Right renal cortex interstitium (tissue), 3 donors: Measurements from ENCODE around the gene THSD4. TPM values are rescaled to one million over a fixed set of nuclear protein-coding genes. Genes with fewer than 3 reads are reported as not detected.

Source experiments
- DNase-seq, 3 donors: peaks; one replicate each; pipeline ENCODE4 v3.0.0-alpha.2; 2013; ENCODE audit warnings: low read depth in 3 of 3, low spot score in 2 of 3
- polyA plus RNA-seq, 3 donors: library from polyadenylated mRNA; unstranded; fragments of 120-200 nt; gene quantifications; one replicate each; pipeline ENCODE4 v1.2.1, GENCODE V29; 2013; ENCODE audit not compliant: insufficient read length in 3 of 3

The THSD4 gene
- polyA plus RNA-seq, 3 donors: 31.9 to 39.4 (median 33.2) TPM

DNA sequence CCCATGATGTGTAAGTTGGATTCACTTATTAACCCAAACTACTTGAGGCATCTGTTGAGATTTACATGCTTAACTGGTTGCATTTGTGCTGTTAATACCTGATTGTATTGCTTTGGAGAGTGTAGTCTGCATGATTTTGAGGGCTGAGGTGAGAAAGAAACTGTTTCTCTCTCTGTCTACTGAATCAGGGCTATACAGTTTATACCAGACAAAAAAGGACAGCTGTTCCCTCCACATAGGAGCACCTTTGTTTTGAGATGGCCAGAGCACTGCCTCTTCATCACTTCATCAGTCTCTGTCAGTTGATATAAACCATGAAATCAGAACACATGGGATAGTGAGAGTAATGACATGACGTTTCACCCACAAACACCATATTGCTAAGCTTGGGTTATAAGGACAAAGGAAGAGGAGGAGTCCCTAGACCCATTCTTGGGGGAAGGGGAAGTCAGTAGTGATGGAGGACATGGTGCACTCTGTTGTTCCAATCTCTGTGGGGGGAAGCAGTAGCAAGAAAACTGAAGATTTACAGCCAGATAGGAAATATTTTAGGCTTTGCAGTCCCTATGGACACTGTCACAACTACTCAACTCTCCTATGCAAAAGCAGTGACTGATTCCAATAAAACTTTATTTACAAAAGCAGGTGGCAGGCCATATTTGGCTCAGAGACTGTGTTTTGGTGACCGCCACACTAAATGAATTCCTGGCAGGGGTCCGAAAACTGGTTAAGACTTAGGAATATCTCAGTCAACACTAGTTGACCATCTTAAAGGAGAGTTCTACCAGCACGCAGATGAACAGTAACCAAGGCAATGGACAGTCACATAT is 571.2 kb downstream of the THSD4 start:
- DNase-seq: no peak

DNA sequence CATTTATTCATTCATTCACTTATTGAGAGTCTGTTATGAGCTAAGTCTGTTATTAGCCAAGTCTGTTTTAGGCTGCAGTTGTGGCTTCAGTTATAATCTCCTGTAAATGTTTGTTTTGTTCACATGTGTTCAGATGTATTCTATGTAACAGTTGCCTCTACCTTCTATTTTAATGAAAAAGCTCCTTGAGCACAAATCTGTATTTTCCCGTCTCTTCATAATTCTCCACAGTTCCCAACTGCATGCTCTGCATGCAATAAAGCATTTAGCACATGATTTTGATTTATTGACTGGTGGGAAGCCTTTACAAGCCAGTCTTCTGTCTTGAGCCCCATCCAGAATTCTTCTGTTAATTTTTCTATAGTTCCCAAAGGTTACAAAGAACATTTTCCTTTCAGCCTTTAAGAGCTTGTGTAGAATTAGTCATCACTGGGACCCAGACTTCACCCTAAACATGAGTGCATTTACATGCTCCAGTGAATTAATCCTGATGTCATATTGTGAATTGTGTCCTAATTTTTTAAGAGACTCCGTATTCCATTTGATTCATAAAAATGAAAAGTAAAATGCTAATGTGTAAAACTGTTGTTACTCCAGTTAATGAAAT is 572.7 kb downstream of the THSD4 start:
- DNase-seq: no peak

DNA sequence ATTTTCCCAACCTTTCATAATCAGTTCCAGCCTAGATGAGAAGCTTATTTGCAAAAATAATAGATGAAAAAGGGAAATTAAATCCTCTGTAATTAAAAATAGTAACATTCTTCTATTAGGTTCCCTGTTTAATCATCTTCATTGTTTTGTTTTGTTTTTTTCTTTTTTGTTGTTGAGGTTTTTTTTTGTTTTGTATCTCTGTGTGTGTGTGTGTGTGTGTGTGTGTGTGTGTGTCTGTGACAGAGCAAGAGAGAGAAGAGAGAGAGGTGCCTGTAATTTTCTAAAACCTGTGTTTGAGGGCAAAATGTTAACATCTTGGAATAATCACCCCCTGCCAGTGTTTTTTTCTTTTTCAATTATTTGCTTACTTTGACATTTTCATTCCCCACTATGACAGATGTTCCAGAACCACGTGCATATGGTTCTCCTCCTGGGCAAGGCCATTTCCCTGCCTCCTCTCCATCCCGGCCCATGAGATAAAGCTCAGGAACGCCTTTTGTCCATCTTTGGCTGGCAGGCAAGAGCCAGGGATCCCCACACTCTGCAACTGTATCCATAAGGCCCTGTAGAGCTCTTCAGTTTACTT is 573.3 kb downstream of the THSD4 start:
- no peak for DNase-seq

DNA sequence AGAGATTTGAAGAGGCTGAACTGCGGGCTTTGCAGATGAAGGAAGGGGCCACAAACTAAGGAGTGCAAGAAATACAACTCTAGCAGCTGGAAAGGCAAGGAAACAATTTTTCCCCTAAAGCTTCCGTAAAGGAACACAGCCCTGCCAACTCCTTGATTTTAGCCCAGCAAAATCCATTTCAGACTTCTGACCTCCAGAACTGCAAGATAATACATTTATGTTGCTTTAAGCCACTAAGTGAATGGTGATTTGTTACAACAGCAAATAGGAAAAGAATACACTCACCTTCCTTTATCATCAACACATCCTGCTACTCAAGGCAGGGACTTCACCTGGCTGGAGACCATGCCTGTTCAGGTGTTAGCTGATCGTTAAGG is 575.8 kb downstream of the THSD4 start:
- no peak for DNase-seq

DNA sequence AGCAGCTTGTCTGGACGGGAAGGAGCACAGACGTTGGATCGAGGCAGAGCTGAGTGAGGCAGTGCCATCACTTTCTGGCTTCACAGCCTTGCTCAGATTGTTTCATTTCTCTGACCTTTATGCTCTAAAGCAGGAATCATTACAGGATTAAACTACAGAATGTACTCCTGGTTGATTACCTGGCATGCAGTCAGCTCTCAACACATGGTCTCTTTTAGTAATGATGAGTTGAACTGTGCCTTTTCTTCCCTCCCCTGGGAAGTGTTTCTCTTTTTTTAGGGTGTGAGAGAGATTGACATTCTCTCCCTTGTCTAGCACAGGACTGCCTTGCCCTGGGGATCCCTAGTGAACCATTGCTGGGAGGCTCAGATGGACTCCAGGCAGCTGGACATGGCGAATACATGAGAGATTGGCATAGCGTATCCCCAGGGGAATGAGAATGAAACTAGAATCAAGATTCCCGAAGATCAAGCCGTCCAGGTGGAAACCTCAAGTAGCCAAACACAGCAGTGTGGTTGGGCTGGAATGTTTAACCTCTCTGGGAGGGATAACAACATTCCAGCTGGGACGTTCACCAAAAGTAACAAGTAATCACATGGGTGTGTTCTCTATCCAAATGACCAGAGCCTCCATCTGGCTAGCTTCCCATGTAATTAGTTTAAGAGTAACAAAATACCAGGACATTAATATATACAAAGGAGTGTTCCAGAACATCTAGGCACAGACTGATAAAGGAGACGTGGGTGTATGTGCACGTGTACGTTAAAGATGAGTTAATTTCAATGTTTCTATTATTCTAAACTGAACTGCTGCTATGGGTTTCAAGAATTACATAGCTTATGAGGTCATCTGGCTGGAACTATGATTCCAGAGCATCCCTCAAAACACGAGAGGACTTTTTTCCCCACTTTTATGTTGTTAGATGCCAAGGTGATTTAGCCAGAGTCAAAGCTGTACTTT is 576.5 kb downstream of the THSD4 start:
- DNase-seq: no peak

DNA sequence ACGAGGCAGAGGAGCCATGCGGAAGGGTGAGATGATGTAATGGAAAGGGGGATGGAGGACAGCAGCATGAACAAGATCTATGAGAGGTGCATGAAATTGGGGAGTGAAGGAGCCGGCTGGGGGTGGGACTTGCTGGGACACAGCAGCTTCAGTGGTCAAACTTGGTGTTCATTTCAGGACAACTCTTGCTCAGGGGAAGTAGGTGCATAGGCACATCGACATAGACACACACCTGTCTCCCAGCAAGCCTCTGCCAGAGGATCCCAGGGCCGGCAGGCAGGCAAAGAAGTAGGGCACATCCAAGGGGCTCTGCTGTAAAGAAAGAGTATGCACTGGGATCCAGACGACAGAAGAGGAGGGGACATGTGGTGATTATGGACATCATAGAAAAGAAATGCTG is 582.0 kb downstream of the THSD4 start:
- DNase-seq: no peak

DNA sequence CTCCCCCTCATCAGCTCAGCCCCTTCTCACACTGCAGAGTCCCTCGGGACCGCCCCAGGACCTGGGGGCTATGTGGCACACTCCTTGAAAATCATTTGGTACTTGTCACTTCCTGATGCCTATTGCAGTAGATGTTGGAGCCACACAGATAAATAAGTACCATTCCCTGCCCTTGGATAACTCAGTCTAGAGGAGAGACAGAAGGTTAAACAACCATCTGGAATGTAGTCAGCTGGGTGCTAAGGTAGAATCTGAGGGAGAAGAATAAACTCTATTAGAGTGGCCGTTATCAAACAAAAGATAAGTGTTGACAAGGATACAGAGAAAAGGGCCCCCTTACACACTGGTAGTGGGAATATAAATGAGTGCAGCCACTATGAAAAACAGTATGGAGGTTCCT is 582.8 kb downstream of the THSD4 start:
- no peak for DNase-seq

DNA sequence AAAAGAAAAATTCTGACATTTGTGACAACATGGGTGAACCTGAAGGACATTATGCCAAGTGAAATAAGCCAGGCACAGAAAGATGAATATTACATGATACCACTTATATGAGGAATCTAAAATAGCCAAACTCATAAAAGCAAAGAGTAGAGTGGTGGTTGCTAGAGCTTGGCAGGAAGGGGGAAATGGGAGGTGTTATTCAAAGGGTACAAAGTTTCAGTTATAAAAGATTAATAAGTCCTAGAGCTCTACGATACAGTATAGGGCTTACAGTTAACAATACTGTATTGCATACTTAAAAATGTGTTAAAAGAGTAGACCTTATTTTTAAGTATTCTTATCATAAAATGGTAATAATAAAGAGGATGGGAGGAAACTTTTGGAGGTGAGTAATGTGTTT is 583.5 kb downstream of the THSD4 start:
- DNase-seq: no peak

DNA sequence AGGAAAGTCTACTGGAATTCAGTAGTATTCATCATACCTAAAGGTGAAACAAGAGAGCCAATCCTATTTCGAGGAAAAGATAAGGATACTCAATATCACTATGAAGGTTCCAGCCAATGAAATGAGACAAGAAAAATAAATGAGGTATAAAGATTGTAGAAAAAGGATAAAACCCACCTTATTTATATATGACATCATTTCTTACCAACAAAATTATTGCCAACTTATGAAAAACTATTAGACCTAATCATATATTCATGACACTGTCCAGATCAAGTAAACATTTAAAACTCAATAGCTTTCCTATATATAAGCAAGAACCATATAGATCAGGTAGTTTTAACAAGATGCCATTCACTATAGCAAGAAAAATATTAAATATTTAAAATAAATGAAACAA is 584.7 kb downstream of the THSD4 start:
- DNase-seq: no peak

DNA sequence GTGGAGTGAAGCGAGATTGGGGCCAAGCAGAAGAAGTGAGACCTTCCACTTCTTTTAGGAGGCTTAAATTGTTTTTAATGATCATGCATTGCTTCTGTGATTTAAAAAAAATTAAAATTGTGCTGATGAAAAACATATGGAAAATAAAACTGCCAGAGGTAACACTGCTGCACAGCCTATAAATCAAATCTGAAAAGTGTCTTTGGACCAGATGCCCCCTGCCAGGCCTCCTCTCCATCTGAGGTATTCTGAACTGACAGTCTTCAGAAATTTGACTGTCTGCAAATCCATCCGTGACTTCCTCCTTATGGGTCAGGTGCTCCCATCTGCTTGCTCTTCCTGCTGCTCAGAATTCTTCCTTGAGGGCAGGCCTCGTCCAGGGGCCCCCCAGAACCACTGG is 586.5 kb downstream of the THSD4 start:
- no peak for DNase-seq

DNA sequence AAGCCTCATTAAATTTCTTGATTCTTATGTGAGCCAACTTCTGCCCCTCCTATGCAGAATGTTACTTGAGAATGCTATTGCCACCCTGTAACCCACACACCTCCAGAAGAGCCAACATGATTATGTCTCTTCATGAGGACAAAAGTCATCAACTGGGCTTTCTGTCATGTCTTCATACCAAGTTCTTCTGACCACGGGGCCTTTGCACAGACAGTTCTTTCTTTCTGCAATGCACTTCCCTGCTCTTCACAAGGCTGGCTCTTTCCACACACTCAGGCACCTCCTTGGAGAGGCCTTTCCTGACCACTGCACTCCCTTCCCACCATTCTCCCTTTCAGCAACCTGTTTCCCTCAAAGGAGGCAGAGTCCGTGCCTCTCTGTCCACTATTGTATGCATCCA is 587.2 kb downstream of the THSD4 start:
- DNase-seq: no peak

DNA sequence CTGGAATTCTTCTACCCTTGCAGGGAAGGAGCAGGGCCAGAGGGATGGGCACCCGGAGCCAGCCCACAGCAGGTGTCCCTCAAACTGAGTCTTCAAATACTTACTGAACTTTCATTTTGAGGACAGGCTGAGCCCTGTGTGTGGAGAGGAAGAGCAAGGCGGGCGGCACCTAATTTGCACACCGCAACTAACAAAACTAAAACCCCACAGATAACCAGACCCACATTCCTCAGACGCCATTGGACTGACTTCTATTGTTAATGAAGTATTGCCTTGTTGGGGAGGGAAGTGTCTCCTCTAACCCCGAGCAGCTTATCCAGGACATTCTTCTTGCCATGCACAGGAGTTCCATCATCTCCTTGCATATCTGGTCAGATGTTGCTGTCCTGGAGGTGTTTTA is 589.9 kb downstream of the THSD4 start:
- no peak for DNase-seq

DNA sequence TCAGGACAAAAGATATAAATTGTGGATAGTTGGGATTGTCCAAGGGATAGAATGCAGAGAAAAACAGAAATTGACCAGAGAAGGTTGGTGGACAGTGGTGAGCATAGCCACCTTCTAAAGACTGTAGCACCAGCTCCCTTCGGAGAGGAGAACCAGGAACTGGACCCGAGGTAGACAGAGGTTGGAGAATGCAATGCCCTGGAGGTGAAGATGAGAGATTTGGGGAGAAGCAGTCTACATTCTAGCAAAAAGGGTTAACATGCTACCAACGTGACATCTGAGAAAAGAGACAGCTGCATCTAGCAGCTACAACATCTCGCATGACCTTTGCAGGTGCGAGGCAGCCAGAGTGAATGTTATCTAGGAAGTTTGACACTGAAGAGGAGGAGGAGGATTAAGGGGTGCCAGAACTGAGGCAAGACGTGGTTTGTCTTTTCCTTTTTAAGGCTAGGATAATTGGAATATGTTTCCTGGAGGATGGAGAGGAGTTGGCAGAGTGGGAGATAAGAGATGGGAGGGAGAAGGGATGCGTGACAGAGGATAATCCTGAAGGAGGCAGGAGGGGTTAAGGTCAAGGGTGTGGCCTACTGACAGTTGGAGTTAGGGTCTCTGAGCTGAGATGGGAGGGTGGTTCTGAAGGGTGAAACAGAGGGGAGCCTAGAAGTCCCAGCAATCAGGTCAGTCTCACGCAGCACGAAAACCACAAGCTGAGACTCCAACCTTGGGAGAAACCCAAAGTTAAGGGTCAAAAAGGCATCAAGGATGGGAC is 591.4 kb downstream of the THSD4 start:
- no peak for DNase-seq

DNA sequence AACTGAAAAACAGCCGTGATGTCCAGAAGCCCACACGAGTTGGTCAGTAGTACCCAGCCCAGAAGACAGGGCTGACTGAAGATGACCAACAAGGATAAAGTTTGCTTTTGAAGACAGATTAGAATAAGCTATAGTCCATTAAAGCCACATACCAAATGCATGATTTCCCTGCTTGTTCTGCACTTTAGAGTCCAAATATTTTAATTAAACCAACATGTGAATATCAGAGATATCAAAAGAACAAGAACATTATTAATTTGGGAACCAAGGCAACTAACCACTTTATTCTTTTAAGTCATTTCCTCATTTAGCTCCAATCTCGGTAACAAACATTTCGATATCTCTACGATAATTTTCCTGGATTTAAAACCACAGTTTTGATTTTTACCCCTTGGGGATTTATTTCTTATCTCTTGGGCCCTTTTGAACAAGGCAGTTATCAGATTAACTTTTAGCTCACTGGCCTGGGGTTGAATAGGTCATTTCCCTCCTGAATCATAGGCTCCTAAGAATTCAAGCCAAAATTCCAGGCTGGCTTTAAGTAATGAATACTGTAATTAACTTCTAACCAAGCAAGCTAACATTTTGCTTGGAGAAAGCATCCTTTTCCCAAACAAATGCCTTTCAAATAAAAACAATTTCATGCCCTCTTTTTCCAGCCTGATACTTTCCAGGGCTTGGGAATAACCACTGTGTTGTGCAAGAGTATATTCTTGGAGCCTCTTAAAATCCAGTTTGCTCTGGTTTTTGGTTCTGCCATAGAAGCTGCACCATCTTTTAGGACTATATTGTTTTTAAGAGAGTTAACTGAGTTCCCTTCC is 592.2 kb downstream of the THSD4 start:
- no peak for DNase-seq

DNA sequence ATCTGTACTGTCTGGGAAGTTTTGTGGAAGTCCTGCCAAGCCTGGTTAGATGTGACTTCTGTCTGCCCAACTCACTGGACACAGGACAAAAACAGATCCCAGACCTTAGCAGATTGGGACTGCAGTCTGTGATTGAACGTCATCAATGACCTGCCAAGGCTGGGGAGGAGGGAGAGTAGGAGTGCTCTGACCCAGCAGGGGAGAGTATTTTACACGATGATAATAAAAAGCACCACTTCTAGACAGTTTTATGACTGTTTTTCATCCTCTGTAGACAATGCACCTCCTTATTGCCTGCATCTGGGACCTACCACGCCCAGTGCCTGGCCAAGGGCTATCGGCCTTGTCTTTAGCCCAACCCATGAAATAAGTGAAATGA is 592.8 kb downstream of the THSD4 start:
- no peak for DNase-seq

DNA sequence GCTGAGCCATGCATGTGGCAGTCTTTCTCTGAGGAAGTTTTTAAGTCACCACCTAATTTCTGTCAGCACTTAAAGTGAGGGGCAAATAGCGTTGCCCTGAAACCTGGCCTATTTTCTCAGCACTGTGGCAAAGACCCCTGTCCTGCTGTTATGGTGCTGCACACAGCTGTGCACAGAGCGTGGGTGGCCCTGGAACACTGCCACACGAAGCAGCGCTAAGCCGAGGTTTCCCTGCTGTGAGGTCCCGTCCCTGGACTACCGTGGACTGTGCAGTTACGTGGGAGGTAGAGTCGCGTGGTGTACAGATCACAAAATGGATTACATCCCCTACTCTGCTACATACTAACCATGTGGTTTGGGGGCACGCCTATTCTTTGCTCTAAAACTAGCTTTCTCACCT is 593.5 kb downstream of the THSD4 start:
- no peak for DNase-seq

DNA sequence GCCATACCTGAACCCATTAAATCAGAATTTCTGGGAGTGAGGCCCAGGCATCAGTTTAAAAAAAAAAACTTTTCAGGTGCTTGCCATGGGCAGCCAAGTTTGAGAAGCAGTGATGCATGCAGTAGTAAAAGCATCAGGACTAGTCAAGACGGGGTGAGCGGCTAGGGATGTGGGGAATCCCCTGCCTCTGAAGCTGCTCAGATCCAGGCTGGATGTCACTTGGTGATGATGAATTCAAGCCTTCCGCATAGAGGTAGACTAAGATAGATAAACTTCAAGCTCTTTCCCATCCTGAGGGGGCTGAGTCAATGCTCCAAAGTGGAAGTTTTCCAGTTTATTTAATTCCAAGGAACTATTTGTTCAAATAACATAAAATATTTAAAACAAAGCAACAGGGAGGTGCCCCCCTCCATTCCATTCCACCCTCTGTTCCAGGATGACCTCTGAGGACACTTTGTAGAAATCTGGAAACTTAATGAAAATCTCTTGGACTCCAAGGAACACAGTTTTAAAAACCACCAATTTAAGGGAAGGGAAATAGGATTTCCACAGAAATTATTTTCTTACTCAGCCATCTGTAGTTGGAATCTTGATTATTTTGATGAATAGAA is 594.6 kb downstream of the THSD4 start:
- DNase-seq: no peak

DNA sequence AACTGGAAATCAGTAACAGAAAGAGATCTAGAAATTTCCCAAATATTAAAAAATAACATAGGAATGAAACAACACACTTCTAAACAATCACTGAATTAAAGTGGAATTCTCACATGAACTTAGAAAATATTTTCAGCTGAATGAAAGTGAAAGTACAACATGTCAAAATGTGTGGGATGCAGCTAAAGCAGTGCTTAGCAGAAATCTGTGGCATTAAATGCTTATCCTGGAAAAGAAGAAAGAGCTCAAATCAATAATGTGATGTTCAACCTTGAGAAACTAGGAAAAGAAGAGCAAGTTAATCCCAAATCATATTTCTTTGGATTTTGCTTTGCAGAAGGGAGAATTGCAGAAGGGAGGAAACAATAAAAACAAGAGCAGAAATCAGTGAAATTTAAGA is 596.9 kb downstream of the THSD4 start:
- DNase-seq: no peak

DNA sequence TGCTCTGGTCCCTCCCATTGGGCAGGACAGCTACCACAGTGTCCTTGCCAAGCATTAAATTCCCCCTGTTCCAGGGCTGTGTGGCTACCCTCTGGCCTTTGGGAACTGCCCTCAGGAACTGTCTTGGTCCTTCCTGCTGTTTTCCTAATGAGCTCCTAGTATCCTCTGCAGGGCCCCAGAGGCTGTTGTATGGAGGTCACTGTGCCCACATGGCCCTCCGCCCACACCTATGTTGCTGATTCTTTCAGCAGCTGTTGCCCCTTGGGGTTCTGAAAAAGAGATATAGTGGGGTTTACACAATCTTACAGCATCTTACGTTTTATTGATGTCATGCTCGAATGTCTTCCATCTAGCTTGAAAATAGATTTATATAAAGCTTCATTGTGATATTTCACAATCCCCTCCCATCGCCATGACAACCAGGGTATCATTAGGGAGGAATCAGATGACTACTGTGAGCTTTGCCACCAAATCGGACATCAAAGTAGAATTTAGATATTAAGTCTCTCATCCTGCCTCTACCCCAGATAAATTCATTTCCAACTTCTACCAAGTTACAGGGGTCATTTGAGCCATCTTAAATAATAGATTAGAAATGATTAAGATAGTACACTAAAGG is 598.0 kb downstream of the THSD4 start:
- DNase-seq: no peak
